ENCODE measurements around the gene HSPA1B.
"Not testable (repeated sequence)": the region's sequence is repeated elsewhere in the genome, so short reads cannot be mapped to it uniquely, and the experiment has no call there.

Gene HSPA1B

DNA sequence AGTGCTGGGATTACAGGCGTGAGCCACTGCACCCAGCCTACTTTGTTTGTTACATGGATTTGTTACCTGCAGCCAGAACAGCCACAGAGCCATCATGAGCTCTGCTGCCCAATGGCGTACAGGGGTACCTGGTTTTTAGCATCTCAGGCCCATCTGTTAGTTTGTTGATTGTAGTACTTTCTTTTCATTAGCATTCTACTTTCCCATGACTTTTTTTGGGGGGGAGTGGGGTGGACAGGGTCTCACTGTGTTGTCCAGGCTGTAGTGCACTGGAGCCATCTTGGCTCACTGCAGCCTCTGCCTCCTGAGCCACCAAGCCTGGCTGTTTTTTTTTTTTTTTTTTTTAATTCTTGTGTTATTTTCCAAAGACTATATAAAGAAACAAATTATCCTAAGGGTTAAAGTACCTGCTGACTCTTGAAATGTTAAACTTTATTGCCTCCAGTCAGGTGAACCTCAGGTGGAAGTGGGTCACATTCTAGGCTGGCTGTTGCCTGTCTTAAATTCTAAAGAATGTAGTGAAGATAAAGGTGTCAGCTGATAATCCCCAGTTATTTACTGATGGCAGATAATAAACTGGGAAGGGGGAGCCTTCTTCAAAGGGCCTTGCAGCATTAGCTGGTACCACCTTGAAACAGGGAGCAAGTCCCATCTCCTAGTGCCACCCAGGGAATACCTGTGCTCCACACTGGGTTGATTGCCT lies 19.9 kb downstream of the HSPA1B start:
- no peaks in the 10 kb centered on the region for H3K4me1 ChIP-seq (ENCODE audit: insufficient read depth, poor library complexity, severe bottlenecking)
- no peak for ATAC-seq (ENCODE audit: low read depth)
- no peak overlapping the region for H3K27ac ChIP-seq (ENCODE audit: poor library complexity, severe bottlenecking)
- H3K4me3 ChIP-seq (ENCODE audit: severe bottlenecking) = no peak overlapping the region
- no peaks in the 10 kb centered on the region for H3K9me3 ChIP-seq (ENCODE audit: severe bottlenecking)
- no peaks in the 10 kb centered on the region for H3K36me3 ChIP-seq (ENCODE audit: low read depth)
- DNase-seq (ENCODE audit: low spot score) = no peak
- H3K27me3 ChIP-seq (ENCODE audit: insufficient read depth, poor library complexity, severe bottlenecking) = no peaks in the 10 kb centered on the region
- TF ChIP-seq, protein P1, sequence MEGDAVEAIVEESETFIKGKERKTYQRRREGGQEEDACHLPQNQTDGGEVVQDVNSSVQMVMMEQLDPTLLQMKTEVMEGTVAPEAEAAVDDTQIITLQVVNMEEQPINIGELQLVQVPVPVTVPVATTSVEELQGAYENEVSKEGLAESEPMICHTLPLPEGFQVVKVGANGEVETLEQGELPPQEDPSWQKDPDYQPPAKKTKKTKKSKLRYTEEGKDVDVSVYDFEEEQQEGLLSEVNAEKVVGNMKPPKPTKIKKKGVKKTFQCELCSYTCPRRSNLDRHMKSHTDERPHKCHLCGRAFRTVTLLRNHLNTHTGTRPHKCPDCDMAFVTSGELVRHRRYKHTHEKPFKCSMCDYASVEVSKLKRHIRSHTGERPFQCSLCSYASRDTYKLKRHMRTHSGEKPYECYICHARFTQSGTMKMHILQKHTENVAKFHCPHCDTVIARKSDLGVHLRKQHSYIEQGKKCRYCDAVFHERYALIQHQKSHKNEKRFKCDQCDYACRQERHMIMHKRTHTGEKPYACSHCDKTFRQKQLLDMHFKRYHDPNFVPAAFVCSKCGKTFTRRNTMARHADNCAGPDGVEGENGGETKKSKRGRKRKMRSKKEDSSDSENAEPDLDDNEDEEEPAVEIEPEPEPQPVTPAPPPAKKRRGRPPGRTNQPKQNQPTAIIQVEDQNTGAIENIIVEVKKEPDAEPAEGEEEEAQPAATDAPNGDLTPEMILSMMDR (IDR thresholded peaks at IDR 0.05; ENCODE audit: poor library complexity, severe bottlenecking) = no peak

DNA sequence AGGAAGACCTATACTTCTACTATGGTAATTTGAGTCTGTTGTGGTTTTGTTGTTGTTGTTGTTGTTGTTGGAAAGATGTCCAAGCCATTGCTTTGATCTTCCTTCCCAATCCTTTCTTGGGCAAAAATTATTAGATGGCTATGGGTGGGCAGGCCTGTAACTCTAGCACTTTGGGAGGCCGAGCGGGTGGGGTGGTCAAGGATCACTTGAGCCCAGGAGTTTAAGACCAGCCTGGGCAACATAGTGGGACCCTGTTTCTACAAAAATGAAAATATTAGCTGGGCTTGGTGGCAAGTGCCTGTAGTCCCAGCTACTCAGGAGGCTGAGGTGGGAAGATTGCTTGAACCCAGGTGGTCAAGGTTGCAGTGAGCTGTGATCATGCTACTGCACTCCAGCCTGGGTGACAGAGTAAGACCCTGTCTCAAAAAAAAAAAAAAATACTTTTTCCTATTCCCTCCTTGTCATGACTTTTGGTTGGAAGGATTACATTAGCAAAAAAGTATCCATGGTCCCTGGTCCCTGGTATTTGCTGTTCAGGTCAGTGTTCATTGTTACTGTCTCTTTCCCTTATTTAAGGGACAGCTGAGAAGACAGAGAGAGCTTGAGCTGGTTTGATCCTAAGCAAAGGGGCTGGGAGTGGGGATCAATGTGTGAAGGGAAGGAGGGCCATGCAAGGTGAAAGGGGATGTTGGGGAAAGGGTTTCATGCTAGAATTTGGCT lies 23.4 kb downstream of the HSPA1B start:
- H3K4me1 ChIP-seq (ENCODE audit: insufficient read depth, poor library complexity, severe bottlenecking) = no peaks in the 10 kb centered on the region
- H3K36me3 ChIP-seq (ENCODE audit: low read depth) = no peaks in the 10 kb centered on the region
- H3K27me3 ChIP-seq (ENCODE audit: insufficient read depth, poor library complexity, severe bottlenecking) = no peaks in the 10 kb centered on the region
- H3K9me3 ChIP-seq (ENCODE audit: severe bottlenecking) = no peaks in the 10 kb centered on the region
- DNase-seq (ENCODE audit: low spot score) = no peak
- no peak overlapping the region for H3K4me3 ChIP-seq (ENCODE audit: severe bottlenecking)
- H3K27ac ChIP-seq (ENCODE audit: poor library complexity, severe bottlenecking) = no peak overlapping the region
- TF ChIP-seq, protein P1 (IDR thresholded peaks at IDR 0.05; ENCODE audit: poor library complexity, severe bottlenecking) = no peak
- ATAC-seq (ENCODE audit: low read depth) = no peak

DNA sequence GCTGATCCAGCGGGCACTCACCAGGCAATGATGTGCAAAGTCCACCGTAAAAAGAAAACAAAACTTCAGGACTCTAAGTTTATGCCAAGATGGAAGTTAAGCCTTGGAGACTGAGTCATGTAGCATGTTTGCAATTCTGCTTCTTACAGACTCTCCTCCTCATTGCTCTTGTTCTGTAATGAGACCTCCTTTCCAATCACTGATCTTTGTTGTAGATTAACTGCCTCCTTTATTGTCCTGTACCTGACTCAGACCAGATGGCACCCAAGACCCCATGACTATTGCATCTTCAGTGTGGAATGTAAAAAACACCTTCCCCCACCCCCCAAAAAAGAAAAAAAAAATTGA lies 23.9 kb downstream of the HSPA1B start:
- Histone ChIP-seq H3K4me1 (ENCODE audit: insufficient read depth, poor library complexity, severe bottlenecking) (no peaks in the 10 kb centered on the region), H3K36me3 (ENCODE audit: low read depth) (no peaks in the 10 kb centered on the region), H3K9me3 (ENCODE audit: severe bottlenecking) (no peaks in the 10 kb centered on the region), H3K27ac (ENCODE audit: poor library complexity, severe bottlenecking) (no peak overlapping the region), H3K27me3 (ENCODE audit: insufficient read depth, poor library complexity, severe bottlenecking) (no peaks in the 10 kb centered on the region), H3K4me3 (ENCODE audit: severe bottlenecking) (no peak overlapping the region)
- no peak for ATAC-seq (ENCODE audit: low read depth)
- TF ChIP-seq, protein P1 (IDR thresholded peaks at IDR 0.05; ENCODE audit: poor library complexity, severe bottlenecking) = no peak
- DNase-seq (ENCODE audit: low spot score) = no peak

DNA sequence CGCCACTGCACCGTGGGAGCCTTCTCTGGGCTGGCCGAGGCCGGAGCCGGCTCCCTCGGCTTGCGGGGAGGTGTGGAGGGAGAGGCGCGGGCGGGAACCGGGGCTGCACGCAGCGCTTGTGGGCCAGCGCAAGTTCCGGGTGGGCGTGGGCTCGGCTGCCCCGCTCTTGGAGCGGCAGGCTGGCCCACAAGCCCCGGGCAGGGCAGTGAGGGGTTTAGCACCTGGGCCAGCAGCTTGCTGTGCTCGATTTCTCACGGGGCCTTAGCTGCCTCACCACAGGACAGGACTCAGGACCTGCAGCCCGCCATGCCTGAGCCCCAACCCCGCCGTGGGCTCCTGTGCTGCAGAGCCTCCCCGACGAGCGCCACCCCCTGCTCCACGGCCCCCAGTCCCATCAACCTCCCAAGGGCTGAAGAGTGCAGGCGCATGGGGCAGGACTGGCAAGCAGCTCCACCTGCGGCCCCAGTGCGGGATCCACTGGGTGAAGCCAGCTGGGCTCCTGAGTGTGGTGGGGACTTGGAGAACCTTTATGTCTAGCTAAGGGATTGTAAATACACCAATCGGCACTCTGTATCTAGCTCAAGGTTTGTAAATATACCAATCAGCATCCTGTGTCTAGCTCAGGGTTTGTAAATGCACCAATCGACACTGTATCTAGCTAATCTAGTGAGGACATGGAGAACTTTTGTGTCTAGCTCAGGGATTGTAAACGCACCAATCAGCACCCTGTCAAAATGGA lies 24.6 kb downstream of the HSPA1B start:
- not testable (repeated sequence) for H3K4me1 ChIP-seq (ENCODE audit: insufficient read depth, poor library complexity, severe bottlenecking); H3K36me3 ChIP-seq (ENCODE audit: low read depth); H3K4me3 ChIP-seq (ENCODE audit: severe bottlenecking); H3K27ac ChIP-seq (ENCODE audit: poor library complexity, severe bottlenecking); H3K9me3 ChIP-seq (ENCODE audit: severe bottlenecking); DNase-seq (ENCODE audit: low spot score); H3K27me3 ChIP-seq (ENCODE audit: insufficient read depth, poor library complexity, severe bottlenecking); ATAC-seq (ENCODE audit: low read depth)

DNA sequence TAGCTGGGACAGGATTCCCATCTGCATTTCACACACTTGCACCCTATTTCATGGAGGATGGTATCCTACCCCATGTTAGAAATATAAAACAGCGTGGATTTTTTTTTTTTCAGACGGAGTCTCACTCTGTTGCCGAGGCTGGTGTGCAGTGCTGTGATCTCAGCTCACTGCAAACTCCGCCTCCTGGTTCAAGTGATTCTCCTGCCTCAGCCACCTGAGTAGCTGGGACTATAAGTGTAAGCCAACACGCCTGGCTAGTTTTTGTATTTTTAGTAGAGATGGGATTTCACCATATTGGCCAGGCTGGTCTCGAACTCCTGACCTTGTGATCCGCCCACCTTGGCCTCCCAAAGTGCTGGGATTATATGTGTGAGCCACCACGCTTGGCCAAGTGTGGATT lies 30.2 kb downstream of the HSPA1B start:
- ATAC-seq (ENCODE audit: low read depth); H3K4me1 ChIP-seq (ENCODE audit: insufficient read depth, poor library complexity, severe bottlenecking); H3K9me3 ChIP-seq (ENCODE audit: severe bottlenecking); H3K27me3 ChIP-seq (ENCODE audit: insufficient read depth, poor library complexity, severe bottlenecking); DNase-seq (ENCODE audit: low spot score); H3K4me3 ChIP-seq (ENCODE audit: severe bottlenecking); H3K27ac ChIP-seq (ENCODE audit: poor library complexity, severe bottlenecking): not testable (repeated sequence)
- H3K36me3 ChIP-seq (ENCODE audit: low read depth) = 0 out of 2 replicates have a peak, but pooled peaks cover 13% of the 10 kb centered on the region

Measured in RWPE2 (cell line).